GM18520 (cell line): ENCODE data around the gene BHMT.
"Not testable (repeated sequence)": the region's sequence is repeated elsewhere in the genome, so short reads cannot be mapped to it uniquely, and the experiment has no call there.

Experiments used
- ATAC-seq: cut with Tn5 transposase; IDR thresholded peaks from one replicate; pipeline ENCODE4 v1.9.1; 2021; ENCODE audit not compliant: unreplicated experiment

The BHMT gene

GRCh38 chr5:79171635-79172245, 60.1 kb downstream of the BHMT start:
- no peak for ATAC-seq

- ATAC-seq = no peak
Observed at GRCh38 chr5:79172269-79172668, 60.7 kb downstream of the BHMT start.

- no peak for ATAC-seq
Observed at GRCh38 chr5:79173626-79174025, 62.0 kb downstream of the BHMT start.

- ATAC-seq = not testable (repeated sequence)
Observed at GRCh38 chr5:79180449-79180848, 68.8 kb downstream of the BHMT start.

- ATAC-seq = no peak
Observed at GRCh38 chr5:79181419-79182022, 69.9 kb downstream of the BHMT start.
